Measurements from ENCODE around the gene PXMP2. TPM values are rescaled to one million over a fixed set of nuclear protein-coding genes. Genes with fewer than 3 reads are reported as not detected.

PXMP2 gene
- polyA plus RNA-seq, 3 donors, result 2.9 to 9.2 (median 8.7) TPM

GRCh38 chr12:132703641-132704040 lies 16.3 kb downstream of the PXMP2 start:
- no peaks in the 10 kb centered on the region for H3K27me3 Mint-ChIP-seq (ENCODE audit: low read depth in 3 of 3)
- Histone ChIP-seq H3K27me3 (ENCODE audit: control insufficient read depth in 2 of 2, insufficient read depth in 2 of 2, low read length in 2 of 2) (no peaks in the 10 kb centered on the region), H3K4me3 (replicated peaks in 1 of 3; ENCODE audit: low read depth in 2 of 3, low read length in 3 of 3) (no peak overlapping the region), H3K79me2 (ENCODE audit: insufficient read depth, low read length) (no peaks in the 10 kb centered on the region), H4K20me1 (ENCODE audit: insufficient read depth, low read length) (no peaks in the 10 kb centered on the region), H3K4me2 (replicated peaks; ENCODE audit: extremely low read depth, low read length, poor library complexity, severe bottlenecking) (no peak overlapping the region), H3K9ac (ENCODE audit: insufficient read depth, low read length, poor library complexity, severe bottlenecking) (no peak overlapping the region), H3K36me3 (replicated peaks in 1 of 2; ENCODE audit: control insufficient read depth in 1 of 2, insufficient read depth in 2 of 2, low read length in 2 of 2) (peaks cover 0 to 6% of the 10 kb centered on the region in 2 donors), H3K4me1 (ENCODE audit: control insufficient read depth in 1 of 2, insufficient read depth in 2 of 2, low read length in 2 of 2) (peaks cover 0 to under 1% of the 10 kb centered on the region in 2 donors), H3K27ac (ENCODE audit: low read depth in 1 of 2, low read length in 2 of 2) (no peak overlapping the region), H2AFZ (ENCODE audit: insufficient read depth, low read depth, low read length, poor library complexity, severe bottlenecking) (no peak overlapping the region), H3K9me3 (replicated peaks in 1 of 2; ENCODE audit: control insufficient read depth in 1 of 2, insufficient read depth in 1 of 2, low read length in 2 of 2) (no peaks in the 10 kb centered on the region)
- 98% methylated on average over 8 of the region's 9 CpGs for WGBS (ENCODE audit: insufficient coverage)
- H3K36me3 Mint-ChIP-seq, result peaks cover 17 to 31% of the 10 kb centered on the region in 2 donors
- peaks cover under 1% of the 10 kb centered on the region for H3K4me1 Mint-ChIP-seq
- no peak for DNase-seq
- H3K27ac Mint-ChIP-seq, result peak overlapping the region in 2 of 7 donors; percentile 22 to 46
- TF ChIP-seq CTCF (IDR thresholded peaks at IDR 0.05), result no peak
- no peak overlapping the region for H3K4me3 Mint-ChIP-seq
- intact Hi-C loops (cut with micrococcal nuclease), result no loop called here
- peaks cover 0 to 2% (median 0%) of the 10 kb centered on the region in 7 donors for H3K9me3 Mint-ChIP-seq

GRCh38 chr12:132707241-132707640 lies 19.9 kb downstream of the PXMP2 start:
- Histone ChIP-seq H4K20me1 (ENCODE audit: insufficient read depth, low read length) (no peaks in the 10 kb centered on the region), H3K9me3 (replicated peaks in 1 of 2; ENCODE audit: control insufficient read depth in 1 of 2, insufficient read depth in 1 of 2, low read length in 2 of 2) (no peaks in the 10 kb centered on the region), H3K36me3 (replicated peaks in 1 of 2; ENCODE audit: control insufficient read depth in 1 of 2, insufficient read depth in 2 of 2, low read length in 2 of 2) (no peaks in the 10 kb centered on the region), H3K27ac (ENCODE audit: low read depth in 1 of 2, low read length in 2 of 2) (no peak overlapping the region), H3K4me1 (ENCODE audit: control insufficient read depth in 1 of 2, insufficient read depth in 2 of 2, low read length in 2 of 2) (peaks cover 16 to 20% of the 10 kb centered on the region in 2 donors), H3K4me3 (replicated peaks in 1 of 3; ENCODE audit: low read depth in 2 of 3, low read length in 3 of 3) (no peak overlapping the region), H3K4me2 (replicated peaks; ENCODE audit: extremely low read depth, low read length, poor library complexity, severe bottlenecking) (no peak overlapping the region), H3K79me2 (ENCODE audit: insufficient read depth, low read length) (peaks cover 18% of the 10 kb centered on the region), H3K27me3 (ENCODE audit: control insufficient read depth in 2 of 2, insufficient read depth in 2 of 2, low read length in 2 of 2) (no peaks in the 10 kb centered on the region), H3K9ac (ENCODE audit: insufficient read depth, low read length, poor library complexity, severe bottlenecking) (no peak overlapping the region), H2AFZ (ENCODE audit: insufficient read depth, low read depth, low read length, poor library complexity, severe bottlenecking) (no peak overlapping the region)
- peaks cover 13 to 16% of the 10 kb centered on the region in 2 donors for H3K36me3 Mint-ChIP-seq
- no peak for TF ChIP-seq CTCF (IDR thresholded peaks at IDR 0.05)
- peak in 1 of 3 donors; percentile 1 for DNase-seq
- H3K27me3 Mint-ChIP-seq (ENCODE audit: low read depth in 3 of 3), result peaks cover 0 to 2% (median 2%) of the 10 kb centered on the region in 3 donors
- no peak overlapping the region for H3K4me3 Mint-ChIP-seq
- peaks cover 0 to 2% (median 0%) of the 10 kb centered on the region in 7 donors for H3K9me3 Mint-ChIP-seq
- no peak overlapping the region for H3K27ac Mint-ChIP-seq
- intact Hi-C loops (cut with micrococcal nuclease), result no loop called here
- WGBS (ENCODE audit: insufficient coverage), result 100% methylated on average over 3 of the region's 6 CpGs
- peaks cover 13% of the 10 kb centered on the region for H3K4me1 Mint-ChIP-seq
